GM21619 (cell line): ENCODE data around the gene AKAP12.

ENCODE experiments used
- ATAC-seq: cut with Tn5 transposase; IDR thresholded peaks from one replicate; pipeline ENCODE4 v1.9.1; 2021; ENCODE audit not compliant: unreplicated experiment

Gene AKAP12

GRCh38 chr6:151233731-151234130, 6.0 kb upstream of the AKAP12 start:
- no peak for ATAC-seq

DNA sequence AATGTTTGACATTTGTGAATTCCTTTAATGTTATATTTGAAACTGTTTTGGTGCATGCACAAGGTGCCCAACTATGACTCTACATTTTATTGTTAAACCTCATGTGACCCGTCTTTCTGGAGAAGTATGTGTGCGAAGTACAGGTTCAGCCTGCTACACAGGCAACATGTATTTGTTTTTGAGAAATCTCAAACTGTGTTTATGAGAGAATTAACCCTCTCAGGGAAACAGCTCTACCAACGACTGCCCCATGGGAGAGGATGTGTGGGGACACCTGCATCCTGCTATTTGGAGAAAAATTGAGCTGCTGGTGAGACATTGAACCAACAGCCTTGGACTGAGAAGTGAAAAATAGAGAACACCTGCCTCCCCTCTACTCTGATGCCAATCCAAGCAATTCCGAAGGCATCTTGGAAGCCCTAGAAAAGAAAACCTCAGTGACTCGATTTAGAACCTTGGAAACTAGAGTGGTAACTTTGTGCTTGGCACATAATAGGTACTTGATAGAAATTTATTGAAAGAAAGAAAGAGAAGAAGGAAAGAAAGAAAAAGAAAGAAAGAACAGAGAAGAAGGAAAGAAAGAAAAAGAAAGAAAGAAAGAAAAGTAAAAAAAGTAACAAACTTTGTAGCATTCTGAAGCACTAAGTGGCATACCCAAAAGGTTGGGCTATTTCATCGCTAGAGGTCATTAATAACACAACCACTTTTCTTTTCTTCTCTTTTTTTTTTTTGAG, 2.9 kb upstream of the AKAP12 start:
- no peak for ATAC-seq

DNA sequence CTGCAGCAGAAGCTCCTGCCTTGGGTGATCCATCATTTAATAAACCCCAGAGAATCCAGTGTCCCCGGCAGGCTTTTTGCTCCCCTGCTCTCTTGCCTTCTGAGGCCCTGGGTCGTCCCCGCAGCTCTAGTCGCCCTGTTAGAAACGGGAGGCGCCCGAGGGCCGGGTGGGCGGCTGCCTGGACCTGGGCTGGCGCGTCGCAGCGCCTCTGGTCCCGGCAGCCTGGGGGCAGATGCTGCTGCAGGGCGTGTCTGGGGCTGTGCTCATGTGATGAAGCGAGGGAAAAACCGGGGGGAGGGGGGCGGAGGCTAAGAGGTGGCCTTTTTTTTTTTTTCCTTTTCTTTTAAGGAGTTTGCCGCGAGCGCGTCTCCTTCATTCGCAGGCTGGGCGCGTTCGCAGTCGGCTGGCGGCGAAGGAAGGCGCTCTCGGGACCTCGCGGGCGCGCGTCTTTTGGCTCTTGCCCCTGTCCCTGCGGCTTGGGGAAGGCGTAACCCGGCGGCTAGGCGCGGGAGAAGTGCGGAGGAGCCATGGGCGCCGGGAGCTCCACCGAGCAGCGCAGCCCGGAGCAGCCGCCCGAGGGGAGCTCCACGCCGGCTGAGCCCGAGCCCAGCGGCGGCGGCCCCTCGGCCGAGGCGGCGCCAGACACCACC, 394 bp downstream of the AKAP12 start:
- no peak for ATAC-seq

GRCh38 chr6:151240791-151241642, 1.2 kb downstream of the AKAP12 start:
- ATAC-seq, result no peak

GRCh38 chr6:151241853-151242252, 2.1 kb downstream of the AKAP12 start:
- ATAC-seq, result no peak

DNA sequence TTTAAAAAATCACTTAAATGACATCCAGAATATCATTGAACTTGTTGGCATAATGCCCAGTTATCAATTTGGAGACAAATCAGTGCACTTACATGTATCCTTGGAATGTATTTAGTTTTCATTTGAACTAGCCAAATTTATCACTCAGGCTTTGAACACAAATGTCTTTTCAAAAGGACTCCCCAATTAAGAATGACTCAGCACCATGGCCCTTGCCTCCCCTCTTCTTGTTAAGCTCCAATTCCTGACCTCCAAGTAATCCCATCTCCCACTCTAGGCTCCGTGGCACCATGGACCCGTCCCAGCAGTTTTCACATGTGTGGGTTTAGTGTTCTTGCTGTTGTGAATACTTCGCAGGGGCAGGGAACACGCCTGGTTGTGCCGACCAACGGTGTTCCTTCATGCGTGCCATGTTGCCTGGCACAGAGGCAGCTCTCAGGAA, 2.7 kb downstream of the AKAP12 start:
- ATAC-seq, result no peak

DNA sequence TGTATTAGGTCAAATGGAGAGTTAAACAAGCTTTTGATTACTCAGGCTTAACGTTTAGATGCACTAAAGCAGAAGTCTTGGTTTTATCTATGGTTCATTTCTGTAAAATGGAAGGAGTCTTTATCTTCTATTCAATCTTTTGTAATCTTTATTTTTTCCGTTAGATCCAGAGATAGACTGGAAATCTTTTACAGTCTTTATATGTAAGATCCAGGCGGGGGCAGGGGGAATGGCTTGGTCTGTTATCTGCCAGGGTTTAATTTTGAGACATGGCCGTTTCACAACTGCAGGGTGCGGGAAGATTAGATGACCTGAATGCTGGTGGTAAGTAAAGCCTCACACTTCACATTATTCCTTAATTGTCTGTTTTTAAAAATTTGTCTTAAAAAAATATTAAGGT, 3.7 kb downstream of the AKAP12 start:
- ATAC-seq, result no peak

GRCh38 chr6:151247490-151247889, 7.7 kb downstream of the AKAP12 start:
- ATAC-seq, result no peak

DNA sequence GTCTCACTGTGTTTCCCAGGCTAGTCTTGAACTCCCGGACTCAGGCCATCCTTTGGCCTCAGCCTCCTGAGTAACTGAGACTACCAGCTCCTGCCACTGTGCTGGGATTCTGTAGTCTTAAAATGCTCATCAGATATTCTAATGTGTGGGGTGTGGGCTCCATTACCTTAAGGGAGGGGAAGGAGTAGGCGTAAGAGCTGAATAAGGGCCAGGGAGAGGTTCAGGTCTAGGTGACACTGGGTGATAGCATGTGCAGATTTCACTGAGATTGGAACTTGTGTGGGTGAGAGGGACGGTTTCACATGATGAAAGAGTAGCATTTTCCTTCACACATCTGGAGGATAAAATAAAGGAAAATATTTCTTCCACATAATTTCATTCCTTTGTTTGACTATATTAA, 8.5 kb downstream of the AKAP12 start:
- ATAC-seq, result no peak

DNA sequence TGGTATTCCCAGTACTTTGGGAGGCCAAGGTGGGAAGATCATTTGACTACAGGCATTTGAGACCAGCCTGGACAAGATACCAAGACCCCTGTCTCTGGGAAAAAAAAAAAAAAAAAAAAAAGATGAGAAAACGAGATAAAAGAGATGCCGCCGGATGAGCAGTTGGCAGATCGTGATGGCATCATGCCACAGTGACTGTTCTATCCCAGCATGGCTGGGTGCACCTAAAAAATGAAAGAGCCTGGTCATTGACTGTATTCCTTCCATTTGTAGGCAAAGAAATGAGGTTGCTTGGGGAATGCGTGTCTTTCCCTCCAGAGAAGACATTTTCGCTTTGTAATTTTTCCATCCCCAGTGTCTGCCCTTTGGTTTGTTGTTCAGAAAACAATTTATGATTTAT, 12.9 kb downstream of the AKAP12 start:
- ATAC-seq, result no peak

GRCh38 chr6:151254451-151255081, 14.8 kb downstream of the AKAP12 start:
- no peak for ATAC-seq

GRCh38 chr6:151255811-151256210, 16.0 kb downstream of the AKAP12 start:
- no peak for ATAC-seq

- ATAC-seq, result no peak
Observed at GRCh38 chr6:151257985-151258445, 18.2 kb downstream of the AKAP12 start.

DNA sequence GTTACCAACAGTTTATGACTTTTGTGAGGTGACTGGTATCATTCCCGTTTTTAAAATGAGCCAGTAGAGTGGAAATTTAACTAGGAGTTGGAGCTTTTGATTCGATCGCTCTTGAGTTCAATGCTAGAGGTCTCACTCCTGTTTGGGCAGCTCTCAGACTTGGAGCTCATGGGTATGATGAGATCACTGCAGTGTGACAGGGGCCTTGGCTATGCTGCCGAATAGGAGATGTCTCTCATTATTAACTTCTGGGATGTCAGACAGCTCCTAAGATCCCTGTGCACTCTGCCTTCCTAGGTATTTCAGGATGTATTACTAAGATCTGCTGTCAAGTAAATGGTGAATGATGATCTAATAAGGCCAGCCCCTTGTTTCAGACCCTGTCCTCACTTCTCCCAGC, 20.4 kb downstream of the AKAP12 start:
- no peak for ATAC-seq

- no peak for ATAC-seq
Observed at GRCh38 chr6:151263035-151263434, 23.3 kb downstream of the AKAP12 start.

DNA sequence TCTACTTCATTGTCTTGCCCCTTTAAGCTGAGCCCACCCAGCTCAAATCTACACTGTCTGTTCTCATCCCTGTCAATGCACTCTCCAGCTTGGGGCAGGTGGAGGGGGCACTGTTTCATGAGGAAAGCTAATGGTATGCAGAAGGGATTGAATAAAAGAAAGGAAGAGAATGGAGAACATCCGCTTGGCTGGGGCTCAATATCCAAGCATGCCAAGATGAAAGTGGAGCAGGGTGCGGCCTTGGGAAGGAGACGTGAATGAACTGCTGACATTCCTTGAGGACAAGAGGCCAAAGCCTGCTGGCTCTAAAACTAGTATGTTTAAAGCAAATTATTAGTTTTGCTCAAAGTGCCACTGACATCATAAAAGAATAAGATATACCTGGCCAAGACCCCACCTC, 24.2 kb downstream of the AKAP12 start:
- no peak for ATAC-seq

DNA sequence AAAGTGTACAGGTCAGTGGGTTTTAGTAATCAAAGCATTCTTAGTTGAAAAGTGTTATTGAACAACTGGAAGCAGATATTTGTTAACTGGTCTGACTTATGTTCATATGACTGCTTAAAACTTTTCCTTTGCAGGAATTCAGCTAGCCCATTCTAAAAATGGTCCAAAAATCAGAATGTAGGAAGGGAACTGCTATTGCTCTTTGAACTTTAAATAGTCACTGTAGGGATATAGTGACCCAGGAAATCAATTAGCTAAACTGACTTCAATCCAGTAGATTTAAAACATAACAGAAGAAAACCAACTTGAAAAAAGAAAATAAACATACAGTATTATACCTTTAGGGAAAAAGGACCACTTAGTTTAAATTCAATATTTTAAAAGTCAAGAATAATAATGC, 25.5 kb downstream of the AKAP12 start:
- ATAC-seq, result no peak

DNA sequence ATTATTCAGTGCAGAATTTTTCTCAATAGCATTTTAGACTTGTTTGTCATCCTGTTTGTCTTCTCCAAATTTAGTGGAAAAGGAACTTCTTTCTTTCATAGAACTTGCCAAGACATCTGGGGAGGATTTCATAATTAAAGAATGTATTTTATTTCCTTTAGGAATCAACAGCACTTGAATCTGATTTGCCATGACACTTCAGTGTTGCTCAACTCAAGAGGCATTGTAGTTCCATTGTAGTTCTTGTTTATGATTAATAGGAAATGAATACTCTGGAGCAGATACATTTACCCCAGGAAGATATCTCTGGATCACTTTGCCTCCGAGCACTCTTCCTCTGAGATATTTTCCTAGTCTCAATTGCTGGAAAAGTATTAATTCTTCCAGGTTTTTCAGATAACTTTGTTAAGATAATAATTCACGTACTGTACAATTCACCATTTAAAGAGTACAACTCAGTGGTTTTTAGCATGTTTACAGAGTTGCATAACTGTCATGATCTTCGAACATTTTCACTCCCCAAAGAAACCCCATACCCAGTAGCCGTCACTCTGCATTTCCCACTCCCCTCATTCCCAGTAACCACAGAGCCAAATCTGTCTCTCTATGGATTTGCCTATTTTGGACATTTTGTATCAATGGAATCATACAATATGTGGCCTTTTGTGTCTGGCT, 29.7 kb downstream of the AKAP12 start:
- ATAC-seq, result no peak

GRCh38 chr6:151275121-151275520, 35.4 kb downstream of the AKAP12 start:
- no peak for ATAC-seq

DNA sequence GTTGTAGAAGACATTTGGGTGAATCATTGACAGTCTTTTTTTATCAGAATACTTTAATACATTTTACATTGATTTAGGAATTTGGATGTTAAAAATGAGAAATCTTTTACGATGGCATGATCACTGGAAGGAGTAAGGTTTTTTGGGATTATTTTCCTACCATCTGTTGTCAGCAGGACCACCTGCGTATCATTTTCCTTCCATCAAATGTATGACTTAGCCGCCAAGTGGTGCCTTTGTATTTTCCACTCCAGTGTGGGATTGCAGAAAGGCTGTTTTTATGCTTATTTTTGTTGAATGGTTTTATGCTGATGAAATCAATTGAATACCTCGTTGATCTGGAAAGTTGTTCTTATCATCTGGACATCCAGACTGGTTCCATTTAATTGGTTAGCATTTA, 35.8 kb downstream of the AKAP12 start:
- ATAC-seq, result no peak
